Measurements from ENCODE around the gene MTARC2. TPM values are rescaled to one million over a fixed set of nuclear protein-coding genes. Genes with fewer than 3 reads are reported as not detected.

MTARC2 gene
- polyA plus RNA-seq, 1 experiment = 2.9 TPM

- TF ChIP-seq, protein P1, sequence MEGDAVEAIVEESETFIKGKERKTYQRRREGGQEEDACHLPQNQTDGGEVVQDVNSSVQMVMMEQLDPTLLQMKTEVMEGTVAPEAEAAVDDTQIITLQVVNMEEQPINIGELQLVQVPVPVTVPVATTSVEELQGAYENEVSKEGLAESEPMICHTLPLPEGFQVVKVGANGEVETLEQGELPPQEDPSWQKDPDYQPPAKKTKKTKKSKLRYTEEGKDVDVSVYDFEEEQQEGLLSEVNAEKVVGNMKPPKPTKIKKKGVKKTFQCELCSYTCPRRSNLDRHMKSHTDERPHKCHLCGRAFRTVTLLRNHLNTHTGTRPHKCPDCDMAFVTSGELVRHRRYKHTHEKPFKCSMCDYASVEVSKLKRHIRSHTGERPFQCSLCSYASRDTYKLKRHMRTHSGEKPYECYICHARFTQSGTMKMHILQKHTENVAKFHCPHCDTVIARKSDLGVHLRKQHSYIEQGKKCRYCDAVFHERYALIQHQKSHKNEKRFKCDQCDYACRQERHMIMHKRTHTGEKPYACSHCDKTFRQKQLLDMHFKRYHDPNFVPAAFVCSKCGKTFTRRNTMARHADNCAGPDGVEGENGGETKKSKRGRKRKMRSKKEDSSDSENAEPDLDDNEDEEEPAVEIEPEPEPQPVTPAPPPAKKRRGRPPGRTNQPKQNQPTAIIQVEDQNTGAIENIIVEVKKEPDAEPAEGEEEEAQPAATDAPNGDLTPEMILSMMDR (IDR thresholded peaks at IDR 0.05; ENCODE audit: low read depth, low read length) = no peak
- no peaks in the 10 kb centered on the region for H3K9me3 ChIP-seq (ENCODE audit: control insufficient read depth, insufficient read depth, low read length)
- no peak overlapping the region for H3K4me3 ChIP-seq (ENCODE audit: low read depth, low read length)
- DNase-seq (ENCODE audit: low read depth, low spot score) = no peak
- CTCF ChIA-PET = interaction anchor here (0.8 to 1.7 kb wide), 2 partner anchors 26 to 69 kb away, joined by 3 to 7 read pairs; no protein-coding TSS in a partner anchor
- H3K27ac ChIP-seq (ENCODE audit: low read depth, low read length) = no peak overlapping the region
- POLR2A ChIA-PET = no interaction called here
- H3K27me3 ChIP-seq (ENCODE audit: control insufficient read depth, insufficient read depth, low read length) = peaks cover 5% of the 10 kb centered on the region
Measured at GRCh38 chr1:220707160-220707559, 41.0 kb upstream of the MTARC2 start.

DNA sequence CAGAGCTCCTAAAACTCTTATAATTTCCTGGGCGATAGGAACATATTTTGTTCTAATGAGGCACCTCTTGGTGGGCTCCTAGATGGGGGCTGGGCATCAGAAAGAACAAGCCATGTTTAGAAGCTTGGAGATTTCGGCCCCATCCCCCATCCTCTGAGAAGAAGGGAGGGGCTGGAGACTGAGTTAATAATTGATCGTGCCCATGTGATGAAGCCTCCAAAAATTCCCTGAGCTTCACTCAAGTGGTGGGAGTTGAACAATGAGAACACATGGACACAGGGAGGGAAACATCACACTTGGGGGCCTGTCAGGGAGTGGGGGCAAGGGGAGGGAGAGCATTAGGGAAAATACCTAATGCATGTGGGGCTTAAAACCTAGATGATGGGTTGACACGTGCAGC is 39.9 kb upstream of the MTARC2 start:
- H3K27ac ChIP-seq (ENCODE audit: low read depth, low read length) = no peak overlapping the region
- peaks cover 2% of the 10 kb centered on the region for H3K27me3 ChIP-seq (ENCODE audit: control insufficient read depth, insufficient read depth, low read length)
- ChIA-PET POLR2A (no interaction called here), CTCF (interaction anchor here (0.8 to 1.7 kb wide), 2 partner anchors 25 to 68 kb away, joined by 3 to 7 read pairs; no protein-coding TSS in a partner anchor)
- TF ChIP-seq, protein P1 (IDR thresholded peaks at IDR 0.05; ENCODE audit: low read depth, low read length) = no peak
- DNase-seq (ENCODE audit: low read depth, low spot score) = no peak
- no peaks in the 10 kb centered on the region for H3K9me3 ChIP-seq (ENCODE audit: control insufficient read depth, insufficient read depth, low read length)
- no peak overlapping the region for H3K4me3 ChIP-seq (ENCODE audit: low read depth, low read length)

DNA sequence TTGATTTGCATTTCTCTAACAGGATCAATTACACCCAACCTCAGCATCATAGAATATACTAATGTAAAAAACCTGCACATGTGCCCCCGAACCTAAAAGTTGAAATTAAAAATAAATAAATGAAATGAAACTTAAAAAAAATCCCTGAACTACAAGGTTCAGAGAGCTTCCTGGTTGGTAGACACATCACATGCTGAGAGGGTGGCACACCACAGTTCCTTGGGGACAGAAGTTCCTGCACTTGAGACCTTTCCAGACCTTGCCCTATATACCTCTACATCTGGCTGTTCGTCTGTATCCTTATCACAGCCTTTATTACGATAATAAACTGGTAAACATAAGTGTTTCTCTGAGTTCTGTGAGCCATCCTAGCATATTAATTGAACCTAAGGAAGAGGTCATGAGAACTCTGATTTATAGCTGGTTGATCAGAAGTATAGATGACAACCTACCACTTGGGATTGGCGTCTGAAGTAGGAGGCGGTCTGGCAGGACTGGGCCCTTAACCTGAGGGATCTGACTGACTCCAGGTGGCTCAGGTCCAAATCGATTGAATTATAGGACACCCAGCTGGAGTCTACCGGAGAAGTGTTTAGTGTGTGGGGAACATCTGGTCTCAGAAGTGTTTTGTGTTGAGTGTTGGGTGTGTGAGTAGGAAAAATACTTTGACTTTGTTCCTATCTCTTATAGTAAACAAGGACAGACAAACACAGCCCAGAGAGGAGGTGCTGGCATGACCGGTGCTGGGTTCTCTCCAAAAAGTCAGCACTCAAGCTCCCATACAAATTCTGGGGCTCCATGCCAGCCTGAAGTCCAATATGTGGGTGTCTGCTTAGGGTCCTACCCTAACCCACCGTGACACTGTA is 39.0 kb upstream of the MTARC2 start:
- Histone ChIP-seq H3K27me3 (ENCODE audit: control insufficient read depth, insufficient read depth, low read length) (peaks cover 2% of the 10 kb centered on the region), H3K4me3 (ENCODE audit: low read depth, low read length) (no peak overlapping the region), H3K27ac (ENCODE audit: low read depth, low read length) (no peak overlapping the region), H3K9me3 (ENCODE audit: control insufficient read depth, insufficient read depth, low read length) (no peaks in the 10 kb centered on the region)
- no peak for DNase-seq (ENCODE audit: low read depth, low spot score)
- POLR2A ChIA-PET = no interaction called here
- CTCF ChIA-PET = interaction anchor here (1.3 kb wide), 1 partner anchor 24 kb away, joined by 4 read pairs; no protein-coding TSS in a partner anchor
- TF ChIP-seq, protein P1 (IDR thresholded peaks at IDR 0.05; ENCODE audit: low read depth, low read length) = no peak

DNA sequence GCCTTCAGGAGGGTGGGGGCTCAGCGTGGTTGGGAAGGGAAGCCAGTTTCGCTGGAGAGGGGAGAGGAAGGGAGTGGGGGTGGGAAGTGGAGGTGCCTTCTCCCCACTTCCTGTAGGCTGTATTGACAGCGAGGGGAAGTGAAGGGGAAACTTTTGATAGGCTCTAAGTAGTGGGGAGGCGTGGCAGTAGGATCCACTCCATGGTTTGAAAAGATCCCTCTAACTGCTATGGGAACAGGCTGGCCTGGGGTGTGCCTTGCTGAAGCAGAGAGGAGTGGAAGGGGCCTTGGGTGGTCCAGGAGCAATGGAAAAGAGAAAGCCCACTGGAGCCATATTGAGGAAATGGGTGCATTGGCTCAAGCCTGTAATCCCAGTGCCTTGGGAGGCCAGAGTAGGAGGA is 37.8 kb upstream of the MTARC2 start:
- Histone ChIP-seq H3K27ac (ENCODE audit: low read depth, low read length) (no peak overlapping the region), H3K27me3 (ENCODE audit: control insufficient read depth, insufficient read depth, low read length) (peaks cover 2% of the 10 kb centered on the region), H3K4me3 (ENCODE audit: low read depth, low read length) (no peak overlapping the region), H3K9me3 (ENCODE audit: control insufficient read depth, insufficient read depth, low read length) (no peaks in the 10 kb centered on the region)
- TF ChIP-seq, protein P1 (IDR thresholded peaks at IDR 0.05; ENCODE audit: low read depth, low read length) = no peak
- CTCF ChIA-PET = interaction anchor here (1.3 kb wide), 1 partner anchor 23 kb away, joined by 4 read pairs; no protein-coding TSS in a partner anchor
- no peak for DNase-seq (ENCODE audit: low read depth, low spot score)
- POLR2A ChIA-PET = no interaction called here

Measured in AG04450 (cell line).